Stimulated activated CD4-positive, alpha-beta T cell treated with anti-CD3 and anti-CD28 coated beads, Interleukin-4, amount 100 ng/mL, for 48 hours (primary cell): ENCODE results near the gene FEN1.

Experiments
- DNase-seq, 2 donors: peaks; one replicate each; pipeline ENCODE4 v3.0.0-alpha.2; 2020; ENCODE audit warnings: low read depth in 2 of 2

FEN1 gene

GRCh38 chr11:61795459-61795858 lies 2.7 kb downstream of the FEN1 start:
- no peak for DNase-seq

GRCh38 chr11:61795876-61796526 lies 3.3 kb downstream of the FEN1 start:
- no peak for DNase-seq

GRCh38 chr11:61797263-61797944 lies 4.7 kb downstream of the FEN1 start:
- DNase-seq: peak in 1 of 2 donors; percentile 49

GRCh38 chr11:61799665-61800284 lies 7.1 kb downstream of the FEN1 start:
- no peak for DNase-seq

GRCh38 chr11:61800331-61801281 lies 7.9 kb downstream of the FEN1 start:
- no peak for DNase-seq

- no peak for DNase-seq
Measured at GRCh38 chr11:61802605-61803004, 9.9 kb downstream of the FEN1 start.

- no peak for DNase-seq
Measured at GRCh38 chr11:61803889-61804647, 11.4 kb downstream of the FEN1 start.

- DNase-seq: no peak
Measured at GRCh38 chr11:61805146-61805545, 12.4 kb downstream of the FEN1 start.

GRCh38 chr11:61806785-61807184 lies 14.1 kb downstream of the FEN1 start:
- DNase-seq: no peak

GRCh38 chr11:61810671-61811175 lies 18.0 kb downstream of the FEN1 start:
- no peak for DNase-seq

- no peak for DNase-seq
Measured at GRCh38 chr11:61811831-61812230, 19.1 kb downstream of the FEN1 start.

GRCh38 chr11:61812736-61813411 lies 20.2 kb downstream of the FEN1 start:
- no peak for DNase-seq

- DNase-seq: no peak
Measured at GRCh38 chr11:61814247-61814957, 21.7 kb downstream of the FEN1 start.

- DNase-seq: peak in 1 of 2 donors; percentile 50
Measured at GRCh38 chr11:61814958-61815789, 22.5 kb downstream of the FEN1 start.

GRCh38 chr11:61815790-61816735 lies 23.4 kb downstream of the FEN1 start:
- no peak for DNase-seq

- peak; percentile 75 to 82 for DNase-seq
Measured at GRCh38 chr11:61816736-61817455, 24.2 kb downstream of the FEN1 start, which contains the start of gene FADS1. TSS of gene FADS1 (minus strand) at chr11:61817003. CDS start at chr11:61816929, 74 bp downstream.
